WTC11 (cell line): ENCODE data around the gene C16orf95.

ENCODE experiments used
- ATF3 ChIP-seq: sonication (generic); formaldehyde crosslinking; conservative IDR thresholded peaks from 2 replicates; pipeline ENCODE4 v1.8.1; 2022; ENCODE audit warnings: mild to moderate bottlenecking, missing genetic modification reagents
- ATF6 ChIP-seq: sonication (generic); formaldehyde crosslinking; IDR thresholded peaks from 2 replicates; pipeline ENCODE4 v1.8.1; 2023; ENCODE audit warnings: mild to moderate bottlenecking, missing genetic modification reagents
- MLX ChIP-seq: sonication (generic); formaldehyde crosslinking; IDR thresholded peaks from 2 replicates; pipeline ENCODE4 v1.8.1; 2023; ENCODE audit warnings: mild to moderate bottlenecking, missing genetic modification reagents, moderate library complexity
- NR1H2 ChIP-seq: sonication (generic); formaldehyde crosslinking; IDR thresholded peaks from 2 replicates; pipeline ENCODE4 v1.9.0; 2021; ENCODE audit warnings: mild to moderate bottlenecking, moderate library complexity, missing genetic modification reagents
- TF ChIP-seq, protein P1 (sequence below): sonication (generic); formaldehyde crosslinking; IDR thresholded peaks from 2 replicates; pipeline ENCODE4 v1.8.1; 2023; ENCODE audit warnings: mild to moderate bottlenecking, missing genetic modification reagents, moderate library complexity
- TF ChIP-seq, protein P2 (sequence below): fragments of 200-600 bp; IDR thresholded peaks from 2 replicates; pipeline ENCODE4 v1.8.0; 2022; ENCODE audit warnings: antibody characterized with exemption

DNA sequence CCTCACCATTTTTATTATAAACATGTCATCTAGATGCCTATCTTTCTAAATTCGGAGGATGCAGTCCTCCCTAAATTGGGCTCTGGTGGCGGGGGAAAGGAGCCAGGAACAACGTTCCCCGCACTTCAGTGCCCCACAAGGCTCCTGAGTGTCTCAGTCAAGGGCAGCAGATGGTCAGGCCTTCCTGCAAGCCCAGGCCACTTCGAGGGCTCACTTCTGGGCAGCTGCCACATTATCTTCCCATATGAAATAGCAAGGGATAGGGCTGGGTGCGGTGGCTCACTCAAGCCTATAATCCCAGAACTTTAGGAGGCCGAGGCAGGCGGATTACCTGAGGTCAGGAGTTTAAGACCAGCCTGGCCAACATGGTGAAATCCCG is 34.1 kb upstream of the C16orf95 start:
- TF ChIP-seq, protein P1, sequence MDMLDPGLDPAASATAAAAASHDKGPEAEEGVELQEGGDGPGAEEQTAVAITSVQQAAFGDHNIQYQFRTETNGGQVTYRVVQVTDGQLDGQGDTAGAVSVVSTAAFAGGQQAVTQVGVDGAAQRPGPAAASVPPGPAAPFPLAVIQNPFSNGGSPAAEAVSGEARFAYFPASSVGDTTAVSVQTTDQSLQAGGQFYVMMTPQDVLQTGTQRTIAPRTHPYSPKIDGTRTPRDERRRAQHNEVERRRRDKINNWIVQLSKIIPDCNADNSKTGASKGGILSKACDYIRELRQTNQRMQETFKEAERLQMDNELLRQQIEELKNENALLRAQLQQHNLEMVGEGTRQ (CRISPR knock-in tag): no peak
- TF ChIP-seq MLX (no peak), ATF3 (no peak), ATF6 (CRISPR knock-in tag) (no peak), NR1H2 (CRISPR knock-in tag) (no peak)
- TF ChIP-seq, protein P2, sequence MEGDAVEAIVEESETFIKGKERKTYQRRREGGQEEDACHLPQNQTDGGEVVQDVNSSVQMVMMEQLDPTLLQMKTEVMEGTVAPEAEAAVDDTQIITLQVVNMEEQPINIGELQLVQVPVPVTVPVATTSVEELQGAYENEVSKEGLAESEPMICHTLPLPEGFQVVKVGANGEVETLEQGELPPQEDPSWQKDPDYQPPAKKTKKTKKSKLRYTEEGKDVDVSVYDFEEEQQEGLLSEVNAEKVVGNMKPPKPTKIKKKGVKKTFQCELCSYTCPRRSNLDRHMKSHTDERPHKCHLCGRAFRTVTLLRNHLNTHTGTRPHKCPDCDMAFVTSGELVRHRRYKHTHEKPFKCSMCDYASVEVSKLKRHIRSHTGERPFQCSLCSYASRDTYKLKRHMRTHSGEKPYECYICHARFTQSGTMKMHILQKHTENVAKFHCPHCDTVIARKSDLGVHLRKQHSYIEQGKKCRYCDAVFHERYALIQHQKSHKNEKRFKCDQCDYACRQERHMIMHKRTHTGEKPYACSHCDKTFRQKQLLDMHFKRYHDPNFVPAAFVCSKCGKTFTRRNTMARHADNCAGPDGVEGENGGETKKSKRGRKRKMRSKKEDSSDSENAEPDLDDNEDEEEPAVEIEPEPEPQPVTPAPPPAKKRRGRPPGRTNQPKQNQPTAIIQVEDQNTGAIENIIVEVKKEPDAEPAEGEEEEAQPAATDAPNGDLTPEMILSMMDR: no peak
